K562 (cell line): ENCODE data around the gene NOL4L. TPM values are rescaled to one million over a fixed set of nuclear protein-coding genes. Genes with fewer than 3 reads are reported as not detected.

Source experiments
- ATAC-seq: fragments of 200-7000 bp; cut with Tn5 transposase; 3 replicates; pipeline ENCODE4 v1.9.1; 2020; ENCODE audit warnings: moderate library complexity
- BruUV-seq: library from RNA; stranded (reverse); fragments of 400-500 nt; replicated peaks from 2 replicates; lab custom pipeline; 2021; lab: Mats Ljungman, UMichigan
- CTCF ChIA-PET: fragments of 300-600 bp; formaldehyde crosslinking; extraction: SDS; loops from one replicate; lab custom pipeline; 2021; ENCODE audit warnings: low intra/inter-chr PET ratio; lab: Yijun Ruan, JAX
- POLR2A ChIA-PET: fragments of 300-600, 350-650 bp; sonication (Branson Sonifier 250); formaldehyde crosslinking; extraction: SDS; loops from one replicate; lab custom pipeline; 2021; ENCODE audit warnings: antibody characterized with exemption, inconsistent platforms; lab: Yijun Ruan, JAX
- DNase-seq, 4 experiments: peaks; one replicate each; pipeline versions ENCODE4 v3.0.0 to v3.0.0-alpha.2; 2011 to 2018; ENCODE audit warnings: low spot score in 3 of 4, mixed read lengths in 3 of 4; ENCODE audit errors: extremely low read depth in 1 of 4
- FAIRE-seq: peaks from 2 replicates; lab custom pipeline; 2011; peaks lifted over from hg19 to GRCh38; lab: Jason Lieb, UNC
- H2AFZ ChIP-seq: 2 replicates; pipeline ENCODE4 v1.6.0; 2011; ENCODE audit warnings: low read depth, low read length, control low read depth, inconsistent platforms
- H3K27ac ChIP-seq: fragments of 200-600 bp; 3 replicates; pipeline ENCODE4 v1.8.0; 2011; ENCODE audit warnings: low read depth, mild to moderate bottlenecking, control low read depth, inconsistent platforms, low read length, moderate library complexity, mixed read lengths; ENCODE audit errors: extremely low read depth
- H3K27me3 ChIP-seq, 2 experiments: fragments of 300-600 bp in 1 of 2; 2 replicates in 1 of 2; 3 replicates in 1 of 2; pipeline versions ENCODE4 v1.6.0 to v1.8.0; 2011; ENCODE audit warnings: inconsistent platforms in 2 of 2, low read length in 2 of 2, mild to moderate bottlenecking in 1 of 2, mixed read lengths in 1 of 2, moderate library complexity in 1 of 2; ENCODE audit not compliant: control insufficient read depth in 2 of 2, insufficient read depth in 2 of 2
- H3K36me3 ChIP-seq: fragments of 300-600 bp; 3 replicates; pipeline ENCODE4 v1.8.0; 2011; ENCODE audit warnings: mild to moderate bottlenecking, low read length, inconsistent platforms; ENCODE audit not compliant: control insufficient read depth, insufficient read depth
- H3K4me1 ChIP-seq, 2 experiments: fragments of 200-600 bp in 1 of 2; replicated peaks in 1 of 2; 2 replicates in 1 of 2; 3 replicates in 1 of 2; pipeline versions ENCODE4 v1.5.1 to v1.8.0; 2011; ENCODE audit warnings: inconsistent platforms in 2 of 2, low read length in 2 of 2, mild to moderate bottlenecking in 1 of 2, mixed read lengths in 1 of 2, moderate library complexity in 1 of 2; ENCODE audit not compliant: control insufficient read depth in 2 of 2, insufficient read depth in 2 of 2
- H3K4me2 ChIP-seq: 2 replicates; pipeline ENCODE4 v1.6.1; 2011; ENCODE audit warnings: low read length, control low read depth, inconsistent platforms, mixed read lengths; ENCODE audit not compliant: insufficient read depth
- H3K4me3 ChIP-seq: fragments of 200-600 bp; sonication (generic), shearing (Covaris generic); 2 replicates; pipeline ENCODE4 v1.5.1; 2016; ENCODE audit warnings: control low read depth, inconsistent platforms
- H3K79me2 ChIP-seq: fragments of 200-600 bp; 3 replicates; pipeline ENCODE4 v1.8.0; 2011; ENCODE audit warnings: low read length, inconsistent platforms; ENCODE audit not compliant: control insufficient read depth, insufficient read depth
- H3K9ac ChIP-seq, 2 experiments: 2 replicates each; pipeline versions ENCODE4 v1.6.0 to v1.6.1; 2011; ENCODE audit warnings: low read depth in 2 of 2, low read length in 2 of 2, control low read depth in 1 of 2, inconsistent platforms in 1 of 2, mild to moderate bottlenecking in 1 of 2, mixed read lengths in 1 of 2; ENCODE audit not compliant: insufficient read depth in 1 of 2
- H3K9me1 ChIP-seq: one replicate; pipeline ENCODE4 v1.6.0; 2011; ENCODE audit warnings: inconsistent platforms, mild to moderate bottlenecking, low read length, moderate library complexity; ENCODE audit not compliant: control insufficient read depth, insufficient read depth
- H3K9me3 ChIP-seq: replicated peaks from 2 replicates; pipeline ENCODE4 v1.5.1; 2011; ENCODE audit warnings: low read depth, low read length, inconsistent platforms; ENCODE audit not compliant: control insufficient read depth, insufficient read depth
- H4K20me1 ChIP-seq: replicated peaks from 2 replicates; pipeline ENCODE4 v1.6.1; 2011; ENCODE audit warnings: low read length, inconsistent platforms, mixed read lengths; ENCODE audit not compliant: control insufficient read depth, insufficient read depth
- DPF2 ChIP-seq: fragments of 450-650 bp; IDR thresholded peaks from 2 replicates; pipeline ENCODE4 v1.6.1; 2016
- FOXM1 ChIP-seq, 2 experiments: fragments of 450-650 bp in 1 of 2; sonication (generic) in 1 of 2; formaldehyde crosslinking in 1 of 2; IDR thresholded peaks; 2 replicates each; pipeline versions ENCODE4 v1.6.1 to v1.9.0; 2017 to 2022; ENCODE audit warnings: low read depth in 2 of 2, mild to moderate bottlenecking in 2 of 2, missing genetic modification reagents in 1 of 2, moderate library complexity in 1 of 2
- PATZ1 ChIP-seq: fragments of 250-450 bp; sonication (Bioruptor Pico); IDR thresholded peaks from 2 replicates; pipeline ENCODE4 v1.5.0; 2020; ENCODE audit warnings: mild to moderate bottlenecking, borderline replicate concordance
- POLR3A ChIP-seq: IDR thresholded peaks from 2 replicates; pipeline ENCODE4 v1.6.1; 2011; ENCODE audit warnings: borderline replicate concordance, mild to moderate bottlenecking, moderate library complexity; ENCODE audit not compliant: insufficient read length, insufficient read depth; ENCODE audit errors: extremely low read depth
- RERE ChIP-seq: sonication (generic); formaldehyde crosslinking; IDR thresholded peaks from 2 replicates; pipeline ENCODE4 v1.8.0; 2023; ENCODE audit warnings: missing genetic modification reagents, mild to moderate bottlenecking, borderline replicate concordance
- SMARCB1 ChIP-seq: IDR thresholded peaks from 2 replicates; pipeline ENCODE4 v1.6.1; 2011; ENCODE audit warnings: improper control_type of control experiment, low read depth; ENCODE audit not compliant: insufficient read length
- SMARCC2 ChIP-seq: fragments of 450-650 bp; IDR thresholded peaks from 2 replicates; pipeline ENCODE4 v1.6.1; 2017; ENCODE audit warnings: antibody characterized with exemption, moderate library complexity, mild to moderate bottlenecking, low read depth
- SRF ChIP-seq, 2 experiments: fragments of 250-450, 450-650 bp in 1 of 2; sonication (Bioruptor Pico) in 1 of 2; sonication (generic) in 1 of 2; formaldehyde crosslinking; IDR thresholded peaks; 2 replicates each; pipeline versions ENCODE4 v1.5.0 to v1.5.1; 2020 to 2022; ENCODE audit warnings: mild to moderate bottlenecking in 1 of 2, missing genetic modification reagents in 1 of 2
- ZBTB17 ChIP-seq: fragments of 450-650 bp; formaldehyde crosslinking; IDR thresholded peaks from 2 replicates; pipeline ENCODE4 v1.4.0; 2020; ENCODE audit warnings: mild to moderate bottlenecking
- ZNF232 ChIP-seq: sonication (generic); formaldehyde crosslinking; IDR thresholded peaks from 2 replicates; pipeline ENCODE4 v1.8.0; 2022; ENCODE audit warnings: mild to moderate bottlenecking, missing genetic modification reagents
- ZNF507 ChIP-seq: conservative IDR thresholded peaks from 2 replicates; pipeline ENCODE4 v1.6.1; 2017; ENCODE audit warnings: missing genetic modification characterization, missing compliant biosample characterization
- WGBS: fragments of 100-300 bp; shearing (Covaris generic); methylation state at CpG from one replicate; pipeline ENCODE4 v1.1.6; 2016; ENCODE audit warnings: low coverage, mixed read lengths; ENCODE audit not compliant: insufficient coverage; ENCODE audit errors: missing lambda C conversion rate; 5-methylcytosine and 5-hydroxymethylcytosine counted together
- in situ Hi-C: fragments of 300-500 bp; cut with MboI; formaldehyde crosslinking; loops from 4 replicates; pipeline ENCODE4 v1.15.0; 2018; ENCODE audit warnings: inconsistent platforms, mixed read lengths
- intact Hi-C: fragments of 100-400 bp; cut with micrococcal nuclease; formaldehyde crosslinking; loops from 2 replicates; pipeline ENCODE4 v1.14.2; 2022
- polyA plus RNA-seq, 8 experiments: library from polyadenylated mRNA; depleted of rRNA in 4 of 8; stranded (reverse) in 5 of 8; unstranded in 3 of 8; fragments of >200 nt; fragmentation: Nextera tagmentation in 2 of 8; fragmentation: Illumina TruSeq in 1 of 8; extraction: Ambion mirVana in 2 of 8; extraction: Trizol in 1 of 8; gene quantifications; 2 replicates each; pipeline versions ENCODE4 v1.2.1 to v1.2.3, GENCODE V29; 2011 to 2014; ENCODE audit warnings: inconsistent platforms in 1 of 8, missing spikeins in 1 of 8
- total RNA-seq, 7 experiments: library from RNA; depleted of rRNA in 6 of 7; stranded (reverse); fragments of >200 nt in 6 of 7; fragmentation: Illumina TruSeq in 2 of 7; extraction: Trizol in 2 of 7; gene quantifications; 2 replicates each; pipeline versions ENCODE4 v1.2.1 to v1.2.3, GENCODE V29; 2011 to 2021; ENCODE audit warnings: low replicate concordance in 1 of 7

NOL4L gene
- total and polyA plus RNA-seq, 9 of the 15 experiments (the other 6 are each of a cell fraction or from before 2014, with no cell fraction given): 5.1 to 36.2 (median 13.6) TPM

GRCh38 chr20:32510601-32511357 is 74.4 kb downstream of the NOL4L start:
- in situ Hi-C loops: loop anchor here (10.0 kb wide), 1 partner anchor 264 kb away; no protein-coding TSS in a partner anchor
- H3K4me2 ChIP-seq: peak overlapping the region; percentile 45; the same call in 1 of the 2 replicates
- peak; percentile 89 for FAIRE-seq
- TF ChIP-seq ZBTB17 (CRISPR knock-in tag): 0 out of 2 replicates have a peak, but pooled peaks have one; percentile 14
- TF ChIP-seq SMARCC2: peak; percentile 77
- no peak for TF ChIP-seq ZNF507 (tag)
- TF ChIP-seq PATZ1: no peak
- TF ChIP-seq ZNF232: no peak
- no peak for TF ChIP-seq SMARCB1
- TF ChIP-seq SRF (CRISPR knock-in tag; IDR thresholded peaks at IDR 0.05): peak in 1 of 2 experiments; percentile 59; a peak in 1 of 4 replicates
- peak; percentile 88 for TF ChIP-seq DPF2
- TF ChIP-seq POLR3A: no peak
- no peak for TF ChIP-seq RERE (CRISPR knock-in tag)
- peak; percentile 68; the same call in 1 of the 2 replicates for TF ChIP-seq FOXM1 (IDR thresholded peaks at IDR 0.05; ENCODE audit: low read depth)
- TF ChIP-seq FOXM1 (CRISPR knock-in tag; IDR thresholded peaks at IDR 0.05; ENCODE audit: low read depth): no peak

More at GRCh38 chr20:32510601-32511357, 74.4 kb downstream of the NOL4L start:
- ChIA-PET POLR2A (interaction anchor here (0.5 to 0.7 kb wide), 3 partner anchors 148 to 943 kb away, joined by 3 to 4 read pairs (median 3); no protein-coding TSS in a partner anchor), CTCF (interaction anchor here (0.6 kb wide), 1 partner anchor 549 kb away, joined by 3 read pairs; no protein-coding TSS in a partner anchor)
- Histone ChIP-seq H2AFZ (no peak overlapping the region), H3K9ac (peak overlapping the region in 1 of 2 experiments; percentile 80; a peak in 2 of 4 replicates), H3K27ac (peak overlapping the region; percentile 27; the same call in 1 of the 3 replicates), H3K4me3 (no peak overlapping the region), H4K20me1 (peaks cover 20% of the 10 kb centered on the region), H3K79me2 (no peaks in the 10 kb centered on the region), H3K4me1 (peaks cover 19 to 22% of the 10 kb centered on the region in 2 experiments), H3K9me3 (no peaks in the 10 kb centered on the region), H3K9me1 (no peaks in the 10 kb centered on the region), H3K27me3 (no peaks in the 10 kb centered on the region), H3K36me3 (peaks cover 48% of the 10 kb centered on the region; the same call in 2 of the 3 replicates)
- intact Hi-C loops: no loop called here
- BruUV-seq: no TSS peak
- DNase-seq (peak; percentile 70 to 83 (median 74)), ATAC-seq (peak; percentile 82)
- 7% methylated on average over 15 of the region's 17 CpGs for WGBS
